H9 (cell line): Measurements from ENCODE around the gene SCT. TPM values are rescaled to one million over a fixed set of nuclear protein-coding genes. Genes with fewer than 3 reads are reported as not detected.
A peak's percentile ranks its signal among the peaks of the same experiment; 100 is the strongest.

ENCODE experiments used
- DNase-seq: peaks from one replicate; pipeline ENCODE4 v3.0.0-alpha.2; 2017
- H2AFZ ChIP-seq: one replicate; pipeline ENCODE4 v1.6.1; 2013; ENCODE audit warnings: mild to moderate bottlenecking, low read length, control low read depth, moderate library complexity
- H2AK5ac ChIP-seq: 2 replicates; pipeline ENCODE4 v1.6.1; 2013; ENCODE audit warnings: low read length, control low read depth, mixed read lengths; ENCODE audit not compliant: insufficient read length
- H2BK120ac ChIP-seq: one replicate; pipeline ENCODE4 v1.6.1; 2013; ENCODE audit warnings: low read depth, mild to moderate bottlenecking, low read length, control low read depth, inconsistent platforms; ENCODE audit not compliant: poor library complexity, severe bottlenecking
- H2BK12ac ChIP-seq: 2 replicates; pipeline ENCODE4 v1.6.1; 2013; ENCODE audit warnings: low read length, control low read depth, mixed read lengths, low read depth; ENCODE audit not compliant: insufficient read length
- H2BK15ac ChIP-seq: 2 replicates; pipeline ENCODE4 v1.6.1; 2013; ENCODE audit warnings: low read depth, low read length, control low read depth
- H2BK20ac ChIP-seq: one replicate; pipeline ENCODE4 v1.6.1; 2013; ENCODE audit warnings: low read depth, mild to moderate bottlenecking, low read length, control low read depth, inconsistent platforms; ENCODE audit not compliant: poor library complexity, severe bottlenecking
- H2BK5ac ChIP-seq: 2 replicates; pipeline ENCODE4 v1.6.1; 2013; ENCODE audit warnings: low read length, control low read depth, mixed read lengths; ENCODE audit not compliant: insufficient read length
- H3K14ac ChIP-seq: 2 replicates; pipeline ENCODE4 v1.6.1; 2013; ENCODE audit warnings: low read length, control low read depth; ENCODE audit not compliant: insufficient read depth
- H3K18ac ChIP-seq: 2 replicates; pipeline ENCODE4 v1.6.1; 2013; ENCODE audit warnings: low read depth, mild to moderate bottlenecking, mixed read lengths, low read length, control low read depth; ENCODE audit not compliant: insufficient read length
- H3K23ac ChIP-seq: 2 replicates; pipeline ENCODE4 v1.6.1; 2013; ENCODE audit warnings: low read length, control low read depth, mixed read lengths, low read depth; ENCODE audit not compliant: insufficient read length
- H3K23me2 ChIP-seq: 2 replicates; pipeline ENCODE4 v1.6.1; 2013; ENCODE audit warnings: low read depth, mild to moderate bottlenecking, mixed read lengths, low read length, control low read depth; ENCODE audit not compliant: insufficient read length, poor library complexity, severe bottlenecking
- H3K27ac ChIP-seq: 2 replicates; pipeline ENCODE4 v1.5.1; 2013; ENCODE audit warnings: low read length, control low read depth, mixed read lengths, low read depth; ENCODE audit not compliant: insufficient read length
- H3K27me3 ChIP-seq: 2 replicates; pipeline ENCODE4 v1.6.1; 2013; ENCODE audit warnings: low read length, control low read depth, inconsistent platforms; ENCODE audit not compliant: insufficient read depth
- H3K4ac ChIP-seq: 2 replicates; pipeline ENCODE4 v1.6.1; 2013; ENCODE audit warnings: low read depth, mild to moderate bottlenecking, control low read depth, inconsistent platforms, low read length, moderate library complexity
- H3K4me1 ChIP-seq: 2 replicates; pipeline ENCODE4 v1.6.1; 2013; ENCODE audit warnings: low read length, control low read depth, inconsistent platforms; ENCODE audit not compliant: insufficient read depth
- H3K4me2 ChIP-seq: 2 replicates; pipeline ENCODE4 v1.6.1; 2013; ENCODE audit warnings: low read length, control low read depth, mixed read lengths; ENCODE audit not compliant: insufficient read length, insufficient read depth
- H3K56ac ChIP-seq: 2 replicates; pipeline ENCODE4 v1.6.1; 2013; ENCODE audit warnings: low read depth, mild to moderate bottlenecking, mixed read lengths, low read length, control low read depth; ENCODE audit not compliant: insufficient read length
- H3K79me1 ChIP-seq: 2 replicates; pipeline ENCODE4 v1.6.1; 2013; ENCODE audit warnings: low read depth, mild to moderate bottlenecking, moderate library complexity, low read length, control low read depth, inconsistent platforms; ENCODE audit not compliant: insufficient read depth, poor library complexity, severe bottlenecking
- H3K79me2 ChIP-seq: 2 replicates; pipeline ENCODE4 v1.6.1; 2013; ENCODE audit warnings: low read length, control low read depth, inconsistent platforms; ENCODE audit not compliant: insufficient read depth
- H3K9ac ChIP-seq: 2 replicates; pipeline ENCODE4 v1.6.1; 2013; ENCODE audit warnings: low read length, control low read depth, mixed read lengths; ENCODE audit not compliant: insufficient read length; ENCODE audit errors: extremely low read depth
- H3K9me3 ChIP-seq: one replicate; pipeline ENCODE4 v1.6.1; 2013; ENCODE audit warnings: low read depth, low read length, inconsistent platforms; ENCODE audit not compliant: control insufficient read depth
- H3T11ph ChIP-seq: one replicate; pipeline ENCODE4 v1.6.1; 2013; ENCODE audit warnings: mild to moderate bottlenecking, low read length, control low read depth, inconsistent platforms
- H4K20me1 ChIP-seq: one replicate; pipeline ENCODE4 v1.6.1; 2013; ENCODE audit not compliant: control insufficient read depth, insufficient read length, insufficient read depth
- H4K5ac ChIP-seq: 2 replicates; pipeline ENCODE4 v1.6.1; 2013; ENCODE audit warnings: low read depth, mild to moderate bottlenecking, mixed read lengths, low read length, control low read depth; ENCODE audit not compliant: insufficient read length
- H4K8ac ChIP-seq: replicated peaks from 2 replicates; pipeline ENCODE4 v1.6.1; 2013; ENCODE audit warnings: low read length, control low read depth, mixed read lengths, low read depth; ENCODE audit not compliant: insufficient read length
- H4K91ac ChIP-seq: 2 replicates; pipeline ENCODE4 v1.6.1; 2013; ENCODE audit warnings: low read depth, mild to moderate bottlenecking, moderate library complexity, mixed read lengths, low read length, control low read depth; ENCODE audit not compliant: insufficient read length
- H3K27ac Mint-ChIP-seq, 3 experiments: 2 replicates in 2 of 3; 3 replicates in 1 of 3; pipeline ENCODE4 v1.8.0; 2020 to 2021; ENCODE audit warnings: mixed read lengths in 3 of 3, mild to moderate bottlenecking in 1 of 3, moderate library complexity in 1 of 3
- H3K27me3 Mint-ChIP-seq: 2 replicates; pipeline ENCODE4 v1.8.0; 2021; ENCODE audit warnings: low read depth, mild to moderate bottlenecking, moderate library complexity, mixed read lengths
- H3K36me3 Mint-ChIP-seq, 3 experiments: 2 replicates in 2 of 3; 3 replicates in 1 of 3; pipeline ENCODE4 v1.8.0; 2020 to 2021; ENCODE audit warnings: low read depth in 3 of 3, mixed read lengths in 3 of 3; ENCODE audit not compliant: insufficient read depth in 1 of 3
- H3K4me1 Mint-ChIP-seq, 2 experiments: 2 replicates each; pipeline ENCODE4 v1.8.0; 2020; ENCODE audit warnings: mixed read lengths in 2 of 2
- H3K4me3 Mint-ChIP-seq, 2 experiments: 2 replicates in 1 of 2; 3 replicates in 1 of 2; pipeline ENCODE4 v1.8.0; 2020 to 2021; ENCODE audit warnings: mild to moderate bottlenecking in 2 of 2, mixed read lengths in 2 of 2, moderate library complexity in 1 of 2
- H3K9me3 Mint-ChIP-seq, 2 experiments: 2 replicates in 1 of 2; 3 replicates in 1 of 2; pipeline ENCODE4 v1.8.0; 2020; ENCODE audit warnings: mild to moderate bottlenecking in 2 of 2, mixed read lengths in 2 of 2, moderate library complexity in 1 of 2
- CTCF ChIP-seq: fragments of 200-600 bp; sonication (generic); conservative IDR thresholded peaks from 3 replicates; pipeline ENCODE4 v1.8.0; 2021; ENCODE audit warnings: antibody characterized with exemption, mild to moderate bottlenecking
- WGBS: extraction: QIAGEN DNeasy Blood & Tissue Kit; methylation state at CpG from one replicate; pipeline ENCODE4 v1.1.7; 2013; ENCODE audit warnings: missing lambda C conversion rate, low lambda C conversion rate, mixed read lengths; ENCODE audit not compliant: insufficient read length; ENCODE audit errors: extremely low coverage; 5-methylcytosine and 5-hydroxymethylcytosine counted together
- total RNA-seq: library from RNA; stranded (reverse); gene quantifications from 2 replicates; pipeline ENCODE4 v1.2.1, GENCODE V29; 2021

The SCT gene
- total RNA-seq, 1 experiment from 2014 or later: 1.8 TPM

- no peaks in the 10 kb centered on the region for H3K79me1 ChIP-seq
- no CpG with 5 or more reads among the region's 15 CpGs for WGBS
- H3K79me2 ChIP-seq: no peaks in the 10 kb centered on the region
- Mint-ChIP-seq H3K27ac (peak overlapping the region in 1 of 3 experiments; percentile 74; a peak in 1 of 7 replicates), H3K36me3 (peaks cover 17 to 57% (median 39%) of the 10 kb centered on the region in 3 experiments; a peak in 6 of 7 replicates), H3K4me1 (0 out of 4 replicates have a peak, but pooled peaks cover 0 to 3% of the 10 kb centered on the region in 2 experiments), H3K27me3 (no peaks in the 10 kb centered on the region), H3K4me3 (no peak overlapping the region), H3K9me3 (no peaks in the 10 kb centered on the region)
- no peak overlapping the region for H3K9ac ChIP-seq
- H3K9me3 ChIP-seq: no peaks in the 10 kb centered on the region
- no peak overlapping the region for H2AFZ ChIP-seq
- no peak overlapping the region for H2BK20ac ChIP-seq
- no peak overlapping the region for H3K14ac ChIP-seq
- H3K23me2 ChIP-seq: no peaks in the 10 kb centered on the region
- H3K23ac ChIP-seq: no peak overlapping the region
- H4K20me1 ChIP-seq: no peaks in the 10 kb centered on the region
- H3K4ac ChIP-seq: no peak overlapping the region
- H2AK5ac ChIP-seq: no peak overlapping the region
- H2BK120ac ChIP-seq: no peak overlapping the region
- DNase-seq: peak; percentile 76
- no peak overlapping the region for H4K8ac ChIP-seq
- no peaks in the 10 kb centered on the region for H3K27me3 ChIP-seq
- H3K4me2 ChIP-seq: no peak overlapping the region
- no peak overlapping the region for H2BK15ac ChIP-seq
- no peak overlapping the region for H3T11ph ChIP-seq
- peak; percentile 80 for TF ChIP-seq CTCF
- no peak overlapping the region for H3K18ac ChIP-seq
- H2BK5ac ChIP-seq: no peak overlapping the region
- H4K5ac ChIP-seq: no peak overlapping the region
- no peak overlapping the region for H3K56ac ChIP-seq
- H2BK12ac ChIP-seq: no peak overlapping the region
- H3K4me1 ChIP-seq: no peaks in the 10 kb centered on the region
- H3K27ac ChIP-seq: no peak overlapping the region
- no peak overlapping the region for H4K91ac ChIP-seq
Observed at GRCh38 chr11:662689-663274, 35.8 kb upstream of the SCT start.
